Measurements from ENCODE around the gene KIRREL2. TPM values are rescaled to one million over a fixed set of nuclear protein-coding genes. Genes with fewer than 3 reads are reported as not detected.

The KIRREL2 gene
- total and polyA plus RNA-seq, 2 of the 8 experiments (the other 6 are each of a cell fraction or from before 2014, with no cell fraction given): 2.4 to 4.6 TPM

DNA sequence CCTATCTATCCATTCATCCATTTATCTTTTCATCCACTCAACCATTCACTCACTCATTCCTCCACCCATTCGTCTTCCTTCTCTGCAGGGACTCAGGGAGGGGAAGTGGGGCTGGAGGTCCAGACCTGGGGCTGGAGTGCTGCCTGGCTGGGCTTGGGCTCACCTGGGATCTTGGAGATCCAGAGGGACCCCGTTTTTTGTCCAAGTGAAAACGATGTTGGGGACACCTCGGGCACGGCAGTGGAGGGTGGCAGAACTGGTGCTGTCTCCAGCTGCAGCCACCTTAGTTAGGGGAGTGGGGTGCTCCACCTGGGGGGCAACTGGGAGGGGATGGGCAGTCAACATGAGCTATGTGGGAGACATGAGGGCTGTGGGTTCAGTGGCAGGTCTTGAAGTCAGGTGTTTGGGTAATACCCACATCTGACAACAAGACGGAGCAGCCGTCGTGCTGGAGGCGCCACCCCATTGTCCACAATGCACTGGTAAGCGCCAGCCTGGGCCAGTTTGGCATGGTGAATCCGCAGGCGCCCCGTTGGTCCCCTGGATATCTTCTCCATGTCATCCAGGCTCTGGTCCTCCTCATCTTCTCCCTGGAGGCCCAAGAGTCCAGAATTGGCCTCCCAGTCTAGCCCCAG is 14.6 kb upstream of the KIRREL2 start (continued):
- TF ChIP-seq, protein P1, sequence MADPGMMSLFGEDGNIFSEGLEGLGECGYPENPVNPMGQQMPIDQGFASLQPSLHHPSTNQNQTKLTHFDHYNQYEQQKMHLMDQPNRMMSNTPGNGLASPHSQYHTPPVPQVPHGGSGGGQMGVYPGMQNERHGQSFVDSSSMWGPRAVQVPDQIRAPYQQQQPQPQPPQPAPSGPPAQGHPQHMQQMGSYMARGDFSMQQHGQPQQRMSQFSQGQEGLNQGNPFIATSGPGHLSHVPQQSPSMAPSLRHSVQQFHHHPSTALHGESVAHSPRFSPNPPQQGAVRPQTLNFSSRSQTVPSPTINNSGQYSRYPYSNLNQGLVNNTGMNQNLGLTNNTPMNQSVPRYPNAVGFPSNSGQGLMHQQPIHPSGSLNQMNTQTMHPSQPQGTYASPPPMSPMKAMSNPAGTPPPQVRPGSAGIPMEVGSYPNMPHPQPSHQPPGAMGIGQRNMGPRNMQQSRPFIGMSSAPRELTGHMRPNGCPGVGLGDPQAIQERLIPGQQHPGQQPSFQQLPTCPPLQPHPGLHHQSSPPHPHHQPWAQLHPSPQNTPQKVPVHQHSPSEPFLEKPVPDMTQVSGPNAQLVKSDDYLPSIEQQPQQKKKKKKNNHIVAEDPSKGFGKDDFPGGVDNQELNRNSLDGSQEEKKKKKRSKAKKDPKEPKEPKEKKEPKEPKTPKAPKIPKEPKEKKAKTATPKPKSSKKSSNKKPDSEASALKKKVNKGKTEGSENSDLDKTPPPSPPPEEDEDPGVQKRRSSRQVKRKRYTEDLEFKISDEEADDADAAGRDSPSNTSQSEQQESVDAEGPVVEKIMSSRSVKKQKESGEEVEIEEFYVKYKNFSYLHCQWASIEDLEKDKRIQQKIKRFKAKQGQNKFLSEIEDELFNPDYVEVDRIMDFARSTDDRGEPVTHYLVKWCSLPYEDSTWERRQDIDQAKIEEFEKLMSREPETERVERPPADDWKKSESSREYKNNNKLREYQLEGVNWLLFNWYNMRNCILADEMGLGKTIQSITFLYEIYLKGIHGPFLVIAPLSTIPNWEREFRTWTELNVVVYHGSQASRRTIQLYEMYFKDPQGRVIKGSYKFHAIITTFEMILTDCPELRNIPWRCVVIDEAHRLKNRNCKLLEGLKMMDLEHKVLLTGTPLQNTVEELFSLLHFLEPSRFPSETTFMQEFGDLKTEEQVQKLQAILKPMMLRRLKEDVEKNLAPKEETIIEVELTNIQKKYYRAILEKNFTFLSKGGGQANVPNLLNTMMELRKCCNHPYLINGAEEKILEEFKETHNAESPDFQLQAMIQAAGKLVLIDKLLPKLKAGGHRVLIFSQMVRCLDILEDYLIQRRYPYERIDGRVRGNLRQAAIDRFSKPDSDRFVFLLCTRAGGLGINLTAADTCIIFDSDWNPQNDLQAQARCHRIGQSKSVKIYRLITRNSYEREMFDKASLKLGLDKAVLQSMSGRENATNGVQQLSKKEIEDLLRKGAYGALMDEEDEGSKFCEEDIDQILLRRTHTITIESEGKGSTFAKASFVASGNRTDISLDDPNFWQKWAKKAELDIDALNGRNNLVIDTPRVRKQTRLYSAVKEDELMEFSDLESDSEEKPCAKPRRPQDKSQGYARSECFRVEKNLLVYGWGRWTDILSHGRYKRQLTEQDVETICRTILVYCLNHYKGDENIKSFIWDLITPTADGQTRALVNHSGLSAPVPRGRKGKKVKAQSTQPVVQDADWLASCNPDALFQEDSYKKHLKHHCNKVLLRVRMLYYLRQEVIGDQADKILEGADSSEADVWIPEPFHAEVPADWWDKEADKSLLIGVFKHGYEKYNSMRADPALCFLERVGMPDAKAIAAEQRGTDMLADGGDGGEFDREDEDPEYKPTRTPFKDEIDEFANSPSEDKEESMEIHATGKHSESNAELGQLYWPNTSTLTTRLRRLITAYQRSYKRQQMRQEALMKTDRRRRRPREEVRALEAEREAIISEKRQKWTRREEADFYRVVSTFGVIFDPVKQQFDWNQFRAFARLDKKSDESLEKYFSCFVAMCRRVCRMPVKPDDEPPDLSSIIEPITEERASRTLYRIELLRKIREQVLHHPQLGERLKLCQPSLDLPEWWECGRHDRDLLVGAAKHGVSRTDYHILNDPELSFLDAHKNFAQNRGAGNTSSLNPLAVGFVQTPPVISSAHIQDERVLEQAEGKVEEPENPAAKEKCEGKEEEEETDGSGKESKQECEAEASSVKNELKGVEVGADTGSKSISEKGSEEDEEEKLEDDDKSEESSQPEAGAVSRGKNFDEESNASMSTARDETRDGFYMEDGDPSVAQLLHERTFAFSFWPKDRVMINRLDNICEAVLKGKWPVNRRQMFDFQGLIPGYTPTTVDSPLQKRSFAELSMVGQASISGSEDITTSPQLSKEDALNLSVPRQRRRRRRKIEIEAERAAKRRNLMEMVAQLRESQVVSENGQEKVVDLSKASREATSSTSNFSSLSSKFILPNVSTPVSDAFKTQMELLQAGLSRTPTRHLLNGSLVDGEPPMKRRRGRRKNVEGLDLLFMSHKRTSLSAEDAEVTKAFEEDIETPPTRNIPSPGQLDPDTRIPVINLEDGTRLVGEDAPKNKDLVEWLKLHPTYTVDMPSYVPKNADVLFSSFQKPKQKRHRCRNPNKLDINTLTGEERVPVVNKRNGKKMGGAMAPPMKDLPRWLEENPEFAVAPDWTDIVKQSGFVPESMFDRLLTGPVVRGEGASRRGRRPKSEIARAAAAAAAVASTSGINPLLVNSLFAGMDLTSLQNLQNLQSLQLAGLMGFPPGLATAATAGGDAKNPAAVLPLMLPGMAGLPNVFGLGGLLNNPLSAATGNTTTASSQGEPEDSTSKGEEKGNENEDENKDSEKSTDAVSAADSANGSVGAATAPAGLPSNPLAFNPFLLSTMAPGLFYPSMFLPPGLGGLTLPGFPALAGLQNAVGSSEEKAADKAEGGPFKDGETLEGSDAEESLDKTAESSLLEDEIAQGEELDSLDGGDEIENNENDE (IDR thresholded peaks at IDR 0.05; ENCODE audit: insufficient replicate concordance, low read length): no peak
- TF ChIP-seq, protein P2, sequence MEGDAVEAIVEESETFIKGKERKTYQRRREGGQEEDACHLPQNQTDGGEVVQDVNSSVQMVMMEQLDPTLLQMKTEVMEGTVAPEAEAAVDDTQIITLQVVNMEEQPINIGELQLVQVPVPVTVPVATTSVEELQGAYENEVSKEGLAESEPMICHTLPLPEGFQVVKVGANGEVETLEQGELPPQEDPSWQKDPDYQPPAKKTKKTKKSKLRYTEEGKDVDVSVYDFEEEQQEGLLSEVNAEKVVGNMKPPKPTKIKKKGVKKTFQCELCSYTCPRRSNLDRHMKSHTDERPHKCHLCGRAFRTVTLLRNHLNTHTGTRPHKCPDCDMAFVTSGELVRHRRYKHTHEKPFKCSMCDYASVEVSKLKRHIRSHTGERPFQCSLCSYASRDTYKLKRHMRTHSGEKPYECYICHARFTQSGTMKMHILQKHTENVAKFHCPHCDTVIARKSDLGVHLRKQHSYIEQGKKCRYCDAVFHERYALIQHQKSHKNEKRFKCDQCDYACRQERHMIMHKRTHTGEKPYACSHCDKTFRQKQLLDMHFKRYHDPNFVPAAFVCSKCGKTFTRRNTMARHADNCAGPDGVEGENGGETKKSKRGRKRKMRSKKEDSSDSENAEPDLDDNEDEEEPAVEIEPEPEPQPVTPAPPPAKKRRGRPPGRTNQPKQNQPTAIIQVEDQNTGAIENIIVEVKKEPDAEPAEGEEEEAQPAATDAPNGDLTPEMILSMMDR (IDR thresholded peaks at IDR 0.05; ENCODE audit: control extremely low read depth in 1 of 3, insufficient read depth in 1 of 3, low read depth in 1 of 3, low read length in 3 of 3): no peak
- TF ChIP-seq JUN (IDR thresholded peaks at IDR 0.05; ENCODE audit: low read depth, low read length): no peak
- no peak for TF ChIP-seq TAF7 (optimal IDR thresholded peaks at IDR 0.05; ENCODE audit: borderline replicate concordance, low read depth, low read length)
- no peak for TF ChIP-seq POLR2AphosphoS5 (IDR thresholded peaks at IDR 0.05; ENCODE audit: low read depth, low read length)
- TF ChIP-seq EP300 (IDR thresholded peaks at IDR 0.05; ENCODE audit: borderline replicate concordance in 1 of 2, low read depth in 2 of 2, low read length in 2 of 2): no peak
- TF ChIP-seq TEAD4 (IDR thresholded peaks at IDR 0.05; ENCODE audit: low read depth, low read length): no peak
- TF ChIP-seq ZNF274 (IDR thresholded peaks at IDR 0.05; ENCODE audit: borderline replicate concordance, extremely low read depth, low read length): no peak

All from H1 (cell line).